Activated B cell treated with CpG ODN at 0.5 μM for 24 hours (primary cell): ENCODE measurements around the gene F2RL3. TPM values are rescaled to one million over a fixed set of nuclear protein-coding genes. Genes with fewer than 3 reads are reported as not detected.
"Not testable (repeated sequence)": the region's sequence is repeated elsewhere in the genome, so short reads cannot be mapped to it uniquely, and the experiment has no call there.

Experiments used
- ATAC-seq: fragments of 200-7000 bp; cut with Tn5 transposase; one replicate; pipeline ENCODE4 v1.10.0; 2021; ENCODE audit warnings: low read depth, mild to moderate bottlenecking, moderate library complexity
- CTCF ChIA-PET: fragments of 350-600 bp; sonication (Branson Sonifier 250); formaldehyde crosslinking; loops from one replicate; lab custom pipeline; 2021; ENCODE audit warnings: antibody characterized with exemption; lab: Charles Lee
- POLR2A ChIA-PET: fragments of 350-600 bp; sonication (Branson Sonifier 250); formaldehyde crosslinking; loops from one replicate; lab custom pipeline; 2021; ENCODE audit warnings: antibody characterized with exemption; lab: Charles Lee
- DNase-seq: peaks from one replicate; pipeline ENCODE4 v3.0.0; 2022
- H3K27ac Mint-ChIP-seq: one replicate; pipeline ENCODE4 v1.8.0; 2020; ENCODE audit warnings: mixed read lengths
- H3K27me3 Mint-ChIP-seq: one replicate; pipeline ENCODE4 v1.8.0; 2021; ENCODE audit warnings: mixed read lengths
- H3K36me3 Mint-ChIP-seq: one replicate; pipeline ENCODE4 v1.8.0; 2021; ENCODE audit warnings: low read depth, mixed read lengths
- H3K4me1 Mint-ChIP-seq: one replicate; pipeline ENCODE4 v1.8.0; 2021; ENCODE audit warnings: mixed read lengths
- H3K4me3 Mint-ChIP-seq: one replicate; pipeline ENCODE4 v1.8.0; 2020; ENCODE audit warnings: mild to moderate bottlenecking, mixed read lengths
- H3K9me3 Mint-ChIP-seq: one replicate; pipeline ENCODE4 v1.8.0; 2020; ENCODE audit warnings: mixed read lengths
- intact Hi-C: fragments of 100-400 bp; cut with micrococcal nuclease; formaldehyde crosslinking; loops from one replicate; pipeline ENCODE4 v1.15.1; 2024
- total RNA-seq: library from RNA; stranded (reverse); gene quantifications from 2 replicates; pipeline ENCODE4 v1.2.3, GENCODE V29; 2022
- TF ChIP-seq, protein P1 (sequence below): fragments of 200-600 bp; IDR thresholded peaks from one replicate; pipeline ENCODE4 v1.8.0; 2022; ENCODE audit warnings: antibody characterized with exemption, mild to moderate bottlenecking

The F2RL3 gene
- total RNA-seq, 1 donor from 2014 or later, result 0.58 TPM

DNA sequence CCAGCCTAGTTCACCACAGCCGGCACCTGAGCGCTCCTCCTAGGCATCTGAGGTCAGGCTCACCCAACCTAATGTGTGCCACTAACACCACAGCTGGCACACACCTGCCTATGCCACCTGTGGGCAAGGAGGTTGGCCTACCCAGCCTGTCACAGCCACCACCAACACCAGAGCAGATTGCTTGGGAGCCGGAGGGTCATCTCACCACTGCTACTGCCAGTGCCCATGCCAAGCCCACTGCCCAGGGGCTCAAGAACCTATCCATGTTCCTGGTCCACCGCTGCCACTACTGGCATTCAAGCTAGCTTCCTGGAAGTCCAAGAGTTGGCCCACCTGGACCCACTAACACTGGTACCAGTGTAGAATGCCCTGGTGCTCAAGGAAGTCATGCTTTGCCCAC lies 42.5 kb downstream of the F2RL3 start:
- ATAC-seq (no peak), DNase-seq (no peak)
- peaks cover 20% of the 10 kb centered on the region for H3K9me3 Mint-ChIP-seq
- TF ChIP-seq, protein P1, sequence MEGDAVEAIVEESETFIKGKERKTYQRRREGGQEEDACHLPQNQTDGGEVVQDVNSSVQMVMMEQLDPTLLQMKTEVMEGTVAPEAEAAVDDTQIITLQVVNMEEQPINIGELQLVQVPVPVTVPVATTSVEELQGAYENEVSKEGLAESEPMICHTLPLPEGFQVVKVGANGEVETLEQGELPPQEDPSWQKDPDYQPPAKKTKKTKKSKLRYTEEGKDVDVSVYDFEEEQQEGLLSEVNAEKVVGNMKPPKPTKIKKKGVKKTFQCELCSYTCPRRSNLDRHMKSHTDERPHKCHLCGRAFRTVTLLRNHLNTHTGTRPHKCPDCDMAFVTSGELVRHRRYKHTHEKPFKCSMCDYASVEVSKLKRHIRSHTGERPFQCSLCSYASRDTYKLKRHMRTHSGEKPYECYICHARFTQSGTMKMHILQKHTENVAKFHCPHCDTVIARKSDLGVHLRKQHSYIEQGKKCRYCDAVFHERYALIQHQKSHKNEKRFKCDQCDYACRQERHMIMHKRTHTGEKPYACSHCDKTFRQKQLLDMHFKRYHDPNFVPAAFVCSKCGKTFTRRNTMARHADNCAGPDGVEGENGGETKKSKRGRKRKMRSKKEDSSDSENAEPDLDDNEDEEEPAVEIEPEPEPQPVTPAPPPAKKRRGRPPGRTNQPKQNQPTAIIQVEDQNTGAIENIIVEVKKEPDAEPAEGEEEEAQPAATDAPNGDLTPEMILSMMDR, result no peak
- ChIA-PET POLR2A (no interaction called here), CTCF (no interaction called here)
- H3K27me3 Mint-ChIP-seq, result peaks cover 20% of the 10 kb centered on the region
- no peaks in the 10 kb centered on the region for H3K36me3 Mint-ChIP-seq
- intact Hi-C loops, result no loop called here
- no peak overlapping the region for H3K27ac Mint-ChIP-seq
- no peak overlapping the region for H3K4me3 Mint-ChIP-seq
- no peaks in the 10 kb centered on the region for H3K4me1 Mint-ChIP-seq

DNA sequence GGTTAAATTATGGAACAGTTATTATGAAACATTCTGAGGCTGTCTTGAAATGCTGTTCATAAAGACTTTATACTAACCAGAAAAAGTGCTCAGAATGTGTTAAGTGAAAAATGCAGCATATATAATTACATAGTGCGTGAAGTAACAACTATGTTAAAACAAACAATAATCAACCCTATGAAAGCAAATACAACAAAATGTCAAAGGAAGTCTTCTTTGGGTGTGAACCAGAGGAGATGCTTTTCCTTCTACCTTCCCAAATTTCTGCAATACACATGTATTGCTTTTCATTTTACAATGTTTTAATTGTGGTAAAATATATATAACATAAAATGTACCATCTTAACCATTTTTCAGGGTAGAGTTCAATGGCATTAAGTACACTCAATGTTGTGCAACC lies 45.7 kb downstream of the F2RL3 start:
- peaks cover 17% of the 10 kb centered on the region for H3K9me3 Mint-ChIP-seq
- no peak overlapping the region for H3K4me3 Mint-ChIP-seq
- H3K36me3 Mint-ChIP-seq, result no peaks in the 10 kb centered on the region
- peaks cover 12% of the 10 kb centered on the region for H3K27me3 Mint-ChIP-seq
- TF ChIP-seq, protein P1, result no peak
- ATAC-seq (no peak), DNase-seq (no peak)
- POLR2A ChIA-PET, result no interaction called here
- intact Hi-C loops, result no loop called here
- H3K4me1 Mint-ChIP-seq, result no peaks in the 10 kb centered on the region
- CTCF ChIA-PET, result no interaction called here
- H3K27ac Mint-ChIP-seq, result no peak overlapping the region

DNA sequence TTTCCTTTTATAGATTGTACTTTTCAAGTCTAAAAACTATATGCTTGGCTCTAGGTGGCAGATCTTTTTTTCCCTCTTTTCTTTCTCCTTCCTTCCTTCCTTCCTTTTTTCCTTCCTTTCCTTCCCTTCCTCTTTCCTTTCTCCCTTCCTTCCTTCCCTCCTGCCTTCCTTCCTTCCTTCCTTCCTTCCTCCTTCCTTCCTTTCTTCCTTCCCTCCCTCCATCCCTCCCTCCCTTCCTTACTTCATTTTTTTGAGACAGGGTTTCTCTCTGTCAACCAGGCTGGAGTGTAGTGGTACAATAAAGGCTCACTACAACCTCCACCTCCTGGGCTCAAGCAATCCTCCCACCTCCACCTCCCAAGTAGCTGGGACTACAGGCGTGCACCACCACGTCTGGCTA lies 48.1 kb downstream of the F2RL3 start:
- no peaks in the 10 kb centered on the region for H3K4me1 Mint-ChIP-seq
- ATAC-seq (no peak), DNase-seq (no peak)
- H3K27me3 Mint-ChIP-seq, result no peaks in the 10 kb centered on the region
- H3K27ac Mint-ChIP-seq, result no peak overlapping the region
- H3K9me3 Mint-ChIP-seq, result peaks cover 19% of the 10 kb centered on the region
- ChIA-PET POLR2A (interaction anchor here (0.7 kb wide), 1 partner anchor 401 kb away, joined by 6 read pairs; no protein-coding TSS in a partner anchor), CTCF (no interaction called here)
- TF ChIP-seq, protein P1, result no peak
- H3K36me3 Mint-ChIP-seq, result no peaks in the 10 kb centered on the region
- H3K4me3 Mint-ChIP-seq, result no peak overlapping the region
- intact Hi-C loops, result no loop called here

DNA sequence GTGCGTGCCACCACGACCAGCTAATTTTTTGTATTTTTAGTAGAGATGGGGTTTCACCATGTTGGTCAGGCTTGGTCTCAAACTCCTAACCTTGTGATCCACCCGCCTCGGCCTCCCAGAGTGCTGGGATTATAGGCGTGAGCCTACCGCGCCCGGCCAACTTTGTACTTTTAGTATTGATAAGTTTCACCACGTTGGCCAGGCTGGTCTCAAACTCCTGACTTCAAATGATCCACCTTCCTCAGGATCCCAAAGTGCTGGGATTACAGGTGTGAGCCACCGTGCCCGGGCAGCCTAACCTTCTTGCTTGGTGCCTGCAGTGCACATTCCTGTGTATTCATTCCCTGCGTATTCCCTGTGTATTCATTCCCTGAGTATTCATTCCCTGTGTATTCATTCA lies 49.0 kb downstream of the F2RL3 start:
- CTCF ChIA-PET, POLR2A ChIA-PET, ATAC-seq: not testable (repeated sequence)

DNA sequence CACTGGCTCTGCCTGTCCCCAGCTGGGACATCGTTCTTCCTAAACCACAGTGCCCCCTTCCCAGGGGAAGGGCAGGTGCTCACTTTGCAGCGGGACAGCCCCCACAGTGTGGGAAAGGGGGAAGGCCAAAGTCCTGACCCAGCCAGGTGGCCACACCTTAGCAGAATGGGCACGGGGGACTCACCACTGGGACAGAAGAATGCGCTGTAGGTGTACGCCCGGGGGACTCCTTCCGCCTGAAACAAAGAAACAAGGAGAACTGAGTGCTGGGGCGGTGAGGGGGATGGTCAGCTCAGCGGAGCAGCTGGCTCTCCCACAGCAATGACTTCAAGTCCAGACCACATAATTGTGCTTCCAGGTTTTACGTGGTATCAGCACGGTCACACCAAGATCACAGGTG lies 49.4 kb downstream of the F2RL3 start:
- Mint-ChIP-seq H3K4me1 (no peaks in the 10 kb centered on the region), H3K27me3 (no peaks in the 10 kb centered on the region), H3K36me3 (no peaks in the 10 kb centered on the region), H3K4me3 (no peak overlapping the region), H3K27ac (no peak overlapping the region), H3K9me3 (peaks cover 19% of the 10 kb centered on the region)
- POLR2A ChIA-PET, result no interaction called here
- DNase-seq (no peak), ATAC-seq (no peak)
- CTCF ChIA-PET, result no interaction called here
- intact Hi-C loops, result no loop called here
- TF ChIP-seq, protein P1, result no peak

More for the DNA sequence above, 49.0 kb downstream of the F2RL3 start:
- H3K4me1 Mint-ChIP-seq, DNase-seq, H3K4me3 Mint-ChIP-seq, H3K27me3 Mint-ChIP-seq, H3K36me3 Mint-ChIP-seq, H3K27ac Mint-ChIP-seq, intact Hi-C loops: not testable (repeated sequence)
- peaks cover 19% of the 10 kb centered on the region for H3K9me3 Mint-ChIP-seq

DNA sequence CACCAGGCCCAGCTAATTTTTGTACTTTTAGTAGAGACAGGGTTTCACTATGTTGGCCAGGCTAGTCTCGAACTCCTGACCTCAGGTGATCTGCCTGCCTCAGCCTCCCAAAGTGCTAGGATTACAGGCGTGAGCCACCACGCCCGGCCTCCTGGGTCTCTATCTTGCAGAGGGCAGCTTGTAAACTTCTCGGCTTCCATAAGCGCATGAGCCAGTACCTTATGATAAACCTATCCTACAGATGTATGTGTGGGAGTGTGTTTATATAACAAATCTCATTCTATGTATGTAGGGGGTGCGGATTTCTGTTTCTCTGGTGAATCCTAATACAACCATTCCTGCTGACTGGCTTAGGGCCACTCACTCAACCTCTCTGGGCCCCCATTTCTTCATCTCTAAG lies 51.3 kb downstream of the F2RL3 start:
- intact Hi-C loops, DNase-seq, CTCF ChIA-PET, H3K36me3 Mint-ChIP-seq, ATAC-seq, H3K27me3 Mint-ChIP-seq, H3K9me3 Mint-ChIP-seq, H3K4me1 Mint-ChIP-seq, POLR2A ChIA-PET, H3K4me3 Mint-ChIP-seq, H3K27ac Mint-ChIP-seq: not testable (repeated sequence)
